Activated naive CD4-positive, alpha-beta T cell treated with anti-CD3 and anti-CD28 coated beads, Interleukin-2, amount 50 U/mL, for 24 hours (primary cell): Measurements from ENCODE around the gene TUBB1.
"Not testable (repeated sequence)": the region's sequence is repeated elsewhere in the genome, so short reads cannot be mapped to it uniquely, and the experiment has no call there.

Source experiments
- H3K27ac Mint-ChIP-seq: one replicate; pipeline ENCODE4 v1.8.0; 2021; ENCODE audit warnings: mild to moderate bottlenecking, mixed read lengths
- H3K27me3 Mint-ChIP-seq: one replicate; pipeline ENCODE4 v1.8.0; 2021; ENCODE audit warnings: mixed read lengths
- H3K36me3 Mint-ChIP-seq: one replicate; pipeline ENCODE4 v1.8.0; 2021; ENCODE audit warnings: mixed read lengths
- H3K4me1 Mint-ChIP-seq: one replicate; pipeline ENCODE4 v1.8.0; 2021; ENCODE audit warnings: mixed read lengths
- H3K4me3 Mint-ChIP-seq: one replicate; pipeline ENCODE4 v1.8.0; 2021; ENCODE audit warnings: mild to moderate bottlenecking, mixed read lengths
- H3K9me3 Mint-ChIP-seq: one replicate; pipeline ENCODE4 v1.8.0; 2021; ENCODE audit warnings: mixed read lengths

Gene TUBB1

GRCh38 chr20:59007665-59008511, 11.3 kb upstream of the TUBB1 start:
- H3K36me3 Mint-ChIP-seq, result no peaks in the 10 kb centered on the region
- H3K9me3 Mint-ChIP-seq, result no peaks in the 10 kb centered on the region
- peak overlapping the region; percentile 55 for H3K27ac Mint-ChIP-seq
- H3K4me1 Mint-ChIP-seq, result peaks cover 42% of the 10 kb centered on the region
- no peaks in the 10 kb centered on the region for H3K27me3 Mint-ChIP-seq
- H3K4me3 Mint-ChIP-seq, result peak overlapping the region; percentile 80

- Mint-ChIP-seq H3K36me3 (no peaks in the 10 kb centered on the region), H3K4me3 (no peak overlapping the region), H3K27me3 (no peaks in the 10 kb centered on the region), H3K9me3 (no peaks in the 10 kb centered on the region), H3K4me1 (peaks cover 46% of the 10 kb centered on the region), H3K27ac (no peak overlapping the region)
Observed at GRCh38 chr20:59008715-59009336, 10.4 kb upstream of the TUBB1 start.

DNA sequence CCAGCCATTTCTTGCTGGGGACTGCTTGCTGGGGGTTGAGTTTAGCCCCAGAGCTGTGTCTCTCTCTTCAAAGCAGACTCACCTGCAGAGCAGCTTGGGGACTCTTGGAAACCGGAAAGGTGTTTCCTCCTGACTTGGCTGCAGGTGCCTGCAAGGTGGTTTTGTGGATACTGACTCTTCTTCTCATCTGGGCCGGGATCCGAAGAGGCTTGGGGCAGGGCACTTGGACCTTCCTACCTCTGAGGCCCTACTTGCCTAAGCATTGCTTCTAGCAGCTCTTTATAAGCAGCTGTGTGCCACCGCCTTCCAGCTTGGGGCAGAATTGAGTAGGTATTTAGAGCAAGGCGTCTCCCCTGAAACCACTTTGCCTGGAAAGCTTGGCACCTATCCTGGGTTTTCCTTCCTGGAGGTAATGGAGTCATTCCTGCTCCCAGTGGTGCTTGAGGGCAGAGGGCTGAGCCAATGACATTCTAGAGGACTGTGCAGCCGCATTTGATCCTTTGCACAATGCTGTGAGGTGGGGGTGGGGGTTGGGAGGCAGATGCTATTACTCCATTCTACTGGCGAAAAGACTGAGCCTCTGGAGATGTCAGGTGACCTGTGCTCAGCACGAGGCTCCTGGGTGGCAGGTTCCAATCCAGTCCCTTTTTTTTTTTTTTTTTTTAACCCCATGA, 8.8 kb upstream of the TUBB1 start:
- Mint-ChIP-seq H3K9me3 (no peaks in the 10 kb centered on the region), H3K27ac (no peak overlapping the region), H3K27me3 (no peaks in the 10 kb centered on the region), H3K4me3 (no peak overlapping the region), H3K36me3 (no peaks in the 10 kb centered on the region), H3K4me1 (peaks cover 40% of the 10 kb centered on the region)

DNA sequence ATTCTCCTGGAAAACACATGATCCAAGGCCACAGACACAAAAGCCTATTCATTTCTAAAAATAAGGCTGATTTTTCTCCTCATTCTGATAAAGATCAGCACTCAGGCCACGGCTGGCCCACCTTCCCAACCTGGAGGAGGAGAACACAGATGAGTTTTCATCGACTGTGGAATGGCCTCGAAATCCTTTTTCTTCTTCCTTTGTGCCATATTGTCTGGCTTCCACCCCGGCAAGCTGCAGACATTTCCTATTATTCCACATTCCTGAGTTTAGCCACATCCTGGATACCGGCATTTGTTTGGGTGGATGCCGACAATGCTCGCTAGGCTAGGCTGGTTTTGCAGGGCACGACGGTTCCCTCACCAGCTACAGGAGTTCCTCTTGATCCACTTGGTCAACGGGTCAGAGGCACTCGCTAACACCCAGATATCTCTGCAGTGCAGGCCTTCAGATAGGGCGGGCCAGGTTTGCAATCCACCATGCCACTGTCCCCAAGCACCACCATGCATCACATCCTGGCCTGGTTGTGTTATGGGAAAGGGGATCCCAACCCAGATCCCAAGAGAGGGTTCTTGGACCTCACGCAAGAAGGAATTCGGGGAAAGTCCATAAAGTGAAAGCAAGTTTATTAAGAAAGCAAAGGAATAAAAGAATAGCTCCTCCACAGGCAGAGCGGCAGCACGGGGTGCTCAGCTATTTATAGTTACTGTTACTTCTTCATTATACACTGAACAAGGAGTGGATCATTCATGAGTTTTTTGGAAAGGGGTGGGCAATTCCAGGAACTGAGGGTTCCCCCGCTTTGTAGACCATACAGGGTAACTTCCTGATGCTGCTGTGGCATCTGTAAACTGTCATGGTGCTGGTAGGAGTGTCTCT, 8.0 kb upstream of the TUBB1 start:
- Mint-ChIP-seq H3K4me1 (peaks cover 36% of the 10 kb centered on the region), H3K27me3 (no peaks in the 10 kb centered on the region)

GRCh38 chr20:59011874-59012157, 7.4 kb upstream of the TUBB1 start:
- not testable (repeated sequence) for H3K9me3 Mint-ChIP-seq, H3K4me3 Mint-ChIP-seq, H3K36me3 Mint-ChIP-seq, H3K27ac Mint-ChIP-seq, H3K27me3 Mint-ChIP-seq
- peaks cover 41% of the 10 kb centered on the region for H3K4me1 Mint-ChIP-seq

More for the DNA sequence above, 8.0 kb upstream of the TUBB1 start:
- Mint-ChIP-seq H3K27ac (no peak overlapping the region), H3K9me3 (no peaks in the 10 kb centered on the region), H3K36me3 (no peaks in the 10 kb centered on the region), H3K4me3 (no peak overlapping the region)

DNA sequence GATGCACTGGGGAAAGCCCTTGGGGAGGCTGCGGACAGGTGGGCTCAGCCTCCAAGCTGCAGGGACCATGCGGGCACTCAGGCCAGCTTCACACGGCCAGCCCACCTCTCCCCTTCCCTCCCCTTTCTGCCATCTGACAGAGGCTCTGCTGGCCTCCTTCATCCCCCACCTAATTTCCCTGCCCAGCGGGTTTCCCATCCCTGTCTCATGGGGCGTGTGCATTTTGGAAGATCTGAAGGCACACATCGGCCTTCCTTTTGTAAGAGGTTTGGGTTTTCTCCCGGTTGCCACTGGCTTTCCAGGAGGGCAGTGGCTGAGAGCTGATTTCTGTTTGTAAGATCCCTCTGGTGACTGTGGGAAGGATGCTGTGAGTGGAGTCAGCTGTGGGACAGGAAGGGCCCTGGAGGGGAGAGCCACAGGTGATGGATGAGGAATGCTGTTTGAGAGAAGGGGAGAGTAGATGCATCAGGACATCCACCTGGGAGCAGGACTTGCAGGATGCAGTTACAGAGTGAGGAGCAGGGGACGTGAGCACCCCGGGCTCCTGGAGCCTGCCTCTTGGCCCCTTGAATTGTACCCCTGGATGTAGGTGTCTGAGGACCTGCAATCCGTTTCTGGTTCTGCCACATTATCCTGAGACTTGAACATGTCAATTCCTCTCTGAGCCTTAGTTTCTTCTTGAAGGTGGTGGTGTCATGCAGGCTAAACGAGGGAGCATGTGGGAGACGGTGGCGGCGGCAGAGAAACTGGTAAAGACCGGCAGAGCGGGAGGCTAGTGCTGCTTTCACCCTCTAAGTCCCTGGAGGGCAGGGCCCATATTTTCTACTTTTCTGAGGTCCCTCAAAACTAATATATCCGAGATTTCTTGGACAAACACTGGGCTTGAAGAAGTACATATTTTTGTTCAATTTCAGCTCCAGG, 5.9 kb upstream of the TUBB1 start:
- Mint-ChIP-seq H3K4me3 (no peak overlapping the region), H3K27me3 (no peaks in the 10 kb centered on the region), H3K9me3 (no peaks in the 10 kb centered on the region), H3K27ac (peak overlapping the region; percentile 46), H3K4me1 (peaks cover 54% of the 10 kb centered on the region), H3K36me3 (no peaks in the 10 kb centered on the region)

DNA sequence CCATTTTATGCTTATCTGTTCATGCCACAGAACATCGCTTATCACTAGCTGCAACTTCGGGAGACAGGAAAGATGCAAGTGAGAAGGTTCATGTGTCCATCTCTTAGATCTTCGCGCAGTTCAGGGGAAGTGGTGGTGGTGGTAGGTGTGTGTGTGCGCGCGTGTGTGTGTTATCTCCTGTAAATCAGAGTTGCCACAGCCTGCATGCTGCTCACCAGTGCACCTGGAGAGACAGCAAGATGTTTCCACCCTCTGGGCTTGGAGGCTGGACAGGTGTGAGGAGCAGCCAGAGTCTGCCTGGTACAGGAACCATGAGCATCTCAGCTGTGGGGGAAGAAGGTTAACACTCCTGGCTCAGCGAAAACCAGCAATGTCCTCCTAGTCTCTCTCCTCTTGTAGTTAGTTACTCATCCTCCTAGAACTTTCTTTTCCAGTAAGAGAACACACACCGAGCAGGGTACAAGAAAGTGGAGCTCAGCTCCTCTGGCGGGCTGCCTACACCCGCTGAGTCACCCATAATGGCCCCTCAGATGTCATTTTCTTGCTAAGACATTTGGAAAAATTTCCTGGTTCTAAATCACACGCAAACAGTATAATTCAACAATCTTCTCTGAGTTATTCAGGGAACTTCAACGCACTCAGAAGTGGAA, 5.1 kb upstream of the TUBB1 start:
- Mint-ChIP-seq H3K4me1 (peaks cover 54% of the 10 kb centered on the region), H3K9me3 (no peaks in the 10 kb centered on the region), H3K27me3 (no peaks in the 10 kb centered on the region), H3K4me3 (no peak overlapping the region), H3K27ac (no peak overlapping the region), H3K36me3 (no peaks in the 10 kb centered on the region)

GRCh38 chr20:59014680-59015389, 4.4 kb upstream of the TUBB1 start:
- Mint-ChIP-seq H3K36me3 (no peaks in the 10 kb centered on the region), H3K27me3 (no peaks in the 10 kb centered on the region), H3K4me3 (no peak overlapping the region), H3K4me1 (peaks cover 54% of the 10 kb centered on the region), H3K9me3 (no peaks in the 10 kb centered on the region), H3K27ac (no peak overlapping the region)

GRCh38 chr20:59015411-59015810, 3.8 kb upstream of the TUBB1 start:
- H3K4me3 Mint-ChIP-seq, result no peak overlapping the region
- no peak overlapping the region for H3K27ac Mint-ChIP-seq
- H3K27me3 Mint-ChIP-seq, result no peaks in the 10 kb centered on the region
- no peaks in the 10 kb centered on the region for H3K36me3 Mint-ChIP-seq
- H3K9me3 Mint-ChIP-seq, result no peaks in the 10 kb centered on the region
- peaks cover 54% of the 10 kb centered on the region for H3K4me1 Mint-ChIP-seq

GRCh38 chr20:59015812-59016711, 3.2 kb upstream of the TUBB1 start:
- no peak overlapping the region for H3K27ac Mint-ChIP-seq
- no peaks in the 10 kb centered on the region for H3K27me3 Mint-ChIP-seq
- H3K4me3 Mint-ChIP-seq, result no peak overlapping the region
- H3K4me1 Mint-ChIP-seq, result peaks cover 58% of the 10 kb centered on the region
- no peaks in the 10 kb centered on the region for H3K36me3 Mint-ChIP-seq
- H3K9me3 Mint-ChIP-seq, result no peaks in the 10 kb centered on the region

- Mint-ChIP-seq H3K27me3 (no peaks in the 10 kb centered on the region), H3K4me1 (peaks cover 54% of the 10 kb centered on the region), H3K9me3 (no peaks in the 10 kb centered on the region), H3K36me3 (no peaks in the 10 kb centered on the region), H3K4me3 (peak overlapping the region; percentile 58), H3K27ac (peak overlapping the region; percentile 46)
Observed at GRCh38 chr20:59016795-59017492, 2.3 kb upstream of the TUBB1 start.

DNA sequence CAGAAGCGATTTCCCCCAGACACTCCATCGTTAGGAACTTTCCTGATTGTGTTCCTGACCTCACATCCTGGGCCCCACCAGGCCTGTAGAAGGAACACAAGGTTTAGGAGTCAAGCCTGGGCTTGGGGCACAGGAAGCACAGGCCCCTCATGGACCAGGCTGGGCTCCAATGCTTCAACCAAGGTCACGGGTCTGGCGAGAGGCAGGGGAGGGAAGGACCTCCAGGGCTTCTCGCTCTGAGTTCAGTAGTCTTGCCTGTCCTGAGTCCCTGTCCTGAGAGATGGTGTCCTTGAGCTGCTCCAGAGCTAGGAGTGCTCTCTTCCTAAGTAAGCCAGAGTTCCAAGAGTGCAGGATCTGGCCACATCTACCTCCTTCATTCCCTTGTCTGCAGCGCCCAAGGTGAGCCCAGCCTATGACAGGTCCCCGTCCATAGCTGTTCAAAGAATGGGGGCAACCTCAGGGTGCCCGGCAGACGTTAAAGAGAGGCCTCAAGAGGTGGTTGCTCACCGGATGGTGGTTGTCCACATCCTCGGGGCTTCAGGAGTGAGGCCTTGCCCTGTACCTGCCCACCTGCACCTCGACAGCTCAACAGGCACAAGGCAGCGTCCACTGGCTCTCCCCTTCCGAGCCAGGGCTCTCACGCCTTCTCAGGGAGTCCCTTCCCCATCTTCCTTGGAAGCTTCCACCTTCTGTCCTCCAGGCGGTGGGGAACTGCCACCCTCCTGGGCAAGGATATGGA, 1.6 kb upstream of the TUBB1 start:
- Mint-ChIP-seq H3K4me3 (no peak overlapping the region), H3K27ac (no peak overlapping the region), H3K4me1 (peaks cover 49% of the 10 kb centered on the region), H3K27me3 (no peaks in the 10 kb centered on the region), H3K36me3 (peaks cover 4% of the 10 kb centered on the region), H3K9me3 (no peaks in the 10 kb centered on the region)
